MM.1S (cell line): Measurements from ENCODE around the gene ATP5F1D.
A peak's percentile ranks its signal among the peaks of the same experiment; 100 is the strongest.

Source experiments
- DNase-seq: peaks from one replicate; pipeline ENCODE4 v3.0.0-alpha.2; 2015
- H2AFZ ChIP-seq: fragments of 300-600 bp; sonication (generic); 2 replicates; pipeline ENCODE4 v1.6.0; 2016; ENCODE audit warnings: antibody characterized with exemption, low read length
- H3F3A ChIP-seq: fragments of 300-600 bp; sonication (generic); 2 replicates; pipeline ENCODE4 v1.6.1; 2016; ENCODE audit warnings: mild to moderate bottlenecking, antibody characterized with exemption, low read length, moderate library complexity, mixed read lengths; ENCODE audit not compliant: insufficient read depth
- H3K27ac ChIP-seq: fragments of 300-600 bp; sonication (generic); 2 replicates; pipeline ENCODE4 v1.5.1; 2016; ENCODE audit warnings: mild to moderate bottlenecking, low read length
- H3K27me3 ChIP-seq: fragments of 300-600 bp; sonication (generic); replicated peaks from 2 replicates; pipeline ENCODE4 v1.6.0; 2016; ENCODE audit warnings: low read length; ENCODE audit not compliant: insufficient read depth
- H3K36me3 ChIP-seq: fragments of 300-600 bp; sonication (generic); replicated peaks from 2 replicates; pipeline ENCODE4 v1.6.1; 2016; ENCODE audit warnings: mild to moderate bottlenecking, low read length, mixed read lengths; ENCODE audit not compliant: insufficient read depth
- H3K4me1 ChIP-seq: fragments of 300-600 bp; sonication (generic); 2 replicates; pipeline ENCODE4 v1.6.1; 2016; ENCODE audit warnings: low read length, mixed read lengths
- H3K4me2 ChIP-seq: fragments of 300-600 bp; sonication (generic); 2 replicates; pipeline ENCODE4 v1.6.0; 2016; ENCODE audit warnings: low read depth, low read length
- H3K4me3 ChIP-seq: fragments of 300-600 bp; sonication (generic); 2 replicates; pipeline ENCODE4 v1.5.1; 2016; ENCODE audit warnings: low read length, mixed read lengths
- H3K79me2 ChIP-seq: fragments of 300-600 bp; sonication (generic); 2 replicates; pipeline ENCODE4 v1.6.1; 2016; ENCODE audit warnings: mixed run types, low read length, mixed read lengths
- H3K9ac ChIP-seq: fragments of 300-600 bp; sonication (generic); 2 replicates; pipeline ENCODE4 v1.6.1; 2016; ENCODE audit warnings: low read length, mixed read lengths
- H3K9me2 ChIP-seq: fragments of 300-600 bp; sonication (generic); replicated peaks from 2 replicates; pipeline ENCODE4 v1.6.1; 2016; ENCODE audit warnings: mild to moderate bottlenecking, low read length, mixed read lengths; ENCODE audit not compliant: insufficient read depth
- H3K9me3 ChIP-seq: fragments of 300-600 bp; sonication (generic); replicated peaks from 2 replicates; pipeline ENCODE4 v1.6.1; 2016; ENCODE audit warnings: mild to moderate bottlenecking, low read length, mixed read lengths; ENCODE audit not compliant: insufficient read depth
- H4K20me1 ChIP-seq: fragments of 300-600 bp; sonication (generic); 2 replicates; pipeline ENCODE4 v1.6.1; 2016; ENCODE audit warnings: mild to moderate bottlenecking, low read length, moderate library complexity, mixed read lengths; ENCODE audit not compliant: insufficient read depth
- EZH2 ChIP-seq: fragments of 300-600 bp; sonication (generic); optimal IDR thresholded peaks from 2 replicates; pipeline ENCODE3; 2017; ENCODE audit warnings: low read depth, mild to moderate bottlenecking, antibody characterized with exemption, low read length, mixed read lengths
- EZH2phosphoT487 ChIP-seq: fragments of 300-600 bp; sonication (generic); IDR thresholded peaks from 2 replicates; pipeline ENCODE4 v1.6.1; 2018; ENCODE audit warnings: antibody characterized with exemption, low read length
- TF ChIP-seq, protein P1 (sequence below): fragments of 300-600 bp; sonication (generic); IDR thresholded peaks from 2 replicates; pipeline ENCODE4 v1.5.1; 2016; ENCODE audit warnings: antibody characterized with exemption, low read length, mixed read lengths

The ATP5F1D gene

DNA sequence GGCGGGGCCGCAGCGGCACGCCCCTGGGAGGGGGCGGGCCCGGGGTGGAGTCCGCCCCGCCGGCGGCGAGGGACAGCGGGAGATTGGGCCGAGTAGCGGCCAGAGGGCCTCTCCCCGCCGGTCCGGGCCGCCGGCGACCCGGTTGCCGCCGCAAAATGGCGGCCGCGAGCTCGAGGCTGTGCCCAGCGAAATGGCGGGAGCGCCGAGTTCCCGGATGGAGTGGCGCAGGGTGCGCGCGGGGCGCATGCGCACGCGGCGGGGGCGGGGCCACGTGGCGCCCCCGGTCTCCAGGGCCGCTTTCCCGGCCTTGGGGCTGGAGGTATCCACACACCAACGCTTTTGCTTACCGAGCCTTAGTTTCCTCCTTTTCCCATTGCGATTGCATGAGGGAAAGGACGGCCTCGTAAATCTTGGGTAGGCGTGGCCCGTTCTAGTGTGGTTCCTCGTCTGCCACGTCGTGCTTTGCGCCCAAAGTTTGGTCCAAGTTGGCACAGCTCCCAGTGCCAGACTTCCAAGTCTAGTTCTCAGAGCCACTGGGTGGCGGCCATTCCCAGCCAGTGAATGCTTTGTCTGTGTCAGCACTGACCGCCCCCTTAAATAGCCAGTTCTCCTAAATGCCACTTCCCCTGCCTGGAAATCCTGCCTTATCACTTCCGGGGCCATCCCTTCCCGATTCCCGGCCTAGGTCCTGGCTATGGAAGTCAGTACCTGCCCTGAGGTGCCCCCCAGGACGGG is 28.1 kb downstream of the ATP5F1D start:
- Histone ChIP-seq H3K4me3 (peak overlapping the region; percentile 92), H3F3A (peaks cover 44% of the 10 kb centered on the region), H3K4me2 (peak overlapping the region; percentile 88), H3K4me1 (peaks cover 40% of the 10 kb centered on the region), H2AFZ (no peak overlapping the region), H3K9ac (peak overlapping the region; percentile 82), H3K27ac (peak overlapping the region; percentile 67), H3K27me3 (0 out of 2 replicates have a peak, but pooled peaks cover 4% of the 10 kb centered on the region), H3K9me2 (no peaks in the 10 kb centered on the region), H3K9me3 (no peaks in the 10 kb centered on the region), H3K36me3 (peaks cover 34% of the 10 kb centered on the region), H3K79me2 (peaks cover 52% of the 10 kb centered on the region), H4K20me1 (no peaks in the 10 kb centered on the region)
- TF ChIP-seq EZH2 = no peak
- no peak for TF ChIP-seq EZH2phosphoT487
- TF ChIP-seq, protein P1, sequence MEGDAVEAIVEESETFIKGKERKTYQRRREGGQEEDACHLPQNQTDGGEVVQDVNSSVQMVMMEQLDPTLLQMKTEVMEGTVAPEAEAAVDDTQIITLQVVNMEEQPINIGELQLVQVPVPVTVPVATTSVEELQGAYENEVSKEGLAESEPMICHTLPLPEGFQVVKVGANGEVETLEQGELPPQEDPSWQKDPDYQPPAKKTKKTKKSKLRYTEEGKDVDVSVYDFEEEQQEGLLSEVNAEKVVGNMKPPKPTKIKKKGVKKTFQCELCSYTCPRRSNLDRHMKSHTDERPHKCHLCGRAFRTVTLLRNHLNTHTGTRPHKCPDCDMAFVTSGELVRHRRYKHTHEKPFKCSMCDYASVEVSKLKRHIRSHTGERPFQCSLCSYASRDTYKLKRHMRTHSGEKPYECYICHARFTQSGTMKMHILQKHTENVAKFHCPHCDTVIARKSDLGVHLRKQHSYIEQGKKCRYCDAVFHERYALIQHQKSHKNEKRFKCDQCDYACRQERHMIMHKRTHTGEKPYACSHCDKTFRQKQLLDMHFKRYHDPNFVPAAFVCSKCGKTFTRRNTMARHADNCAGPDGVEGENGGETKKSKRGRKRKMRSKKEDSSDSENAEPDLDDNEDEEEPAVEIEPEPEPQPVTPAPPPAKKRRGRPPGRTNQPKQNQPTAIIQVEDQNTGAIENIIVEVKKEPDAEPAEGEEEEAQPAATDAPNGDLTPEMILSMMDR = no peak
- peak; percentile 90 for DNase-seq

DNA sequence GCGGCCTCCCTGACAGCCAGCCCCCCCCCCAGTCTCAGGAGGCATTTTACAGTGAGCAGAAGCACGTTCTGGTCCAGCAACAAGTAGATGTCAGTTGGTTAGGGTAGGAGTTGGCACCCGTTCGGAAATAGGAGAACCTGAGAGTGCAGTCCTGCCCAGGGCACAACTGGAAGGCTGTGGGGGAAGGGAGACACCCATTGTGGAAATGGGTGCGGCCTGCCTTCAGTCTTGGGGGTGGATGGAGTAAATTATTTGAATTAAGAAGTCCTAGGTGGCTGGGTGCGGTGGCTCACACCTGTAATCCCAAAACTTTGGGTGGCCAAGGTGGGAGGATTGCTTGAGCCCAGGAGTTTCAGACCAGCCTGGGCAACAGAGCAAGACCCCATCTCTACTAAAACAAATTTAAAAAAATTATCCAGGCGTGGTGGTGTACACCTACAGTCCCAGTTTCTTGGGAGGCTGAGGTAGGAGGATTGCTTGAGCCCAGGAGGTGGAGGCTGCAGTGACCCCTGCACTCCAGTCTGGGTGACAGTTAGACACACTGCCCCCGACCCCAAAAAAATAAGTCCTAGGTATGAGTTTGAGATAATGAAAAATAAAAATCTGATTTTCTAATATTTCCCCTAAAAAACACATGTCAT is 28.8 kb downstream of the ATP5F1D start:
- H3K4me1 ChIP-seq = peaks cover 44% of the 10 kb centered on the region
- TF ChIP-seq, protein P1 = no peak
- no peak for TF ChIP-seq EZH2phosphoT487
- no peak for TF ChIP-seq EZH2
- no peak overlapping the region for H2AFZ ChIP-seq
- peaks cover 55% of the 10 kb centered on the region for H3K79me2 ChIP-seq
- H3K9me2 ChIP-seq = no peaks in the 10 kb centered on the region
- no peaks in the 10 kb centered on the region for H3K9me3 ChIP-seq
- H3K4me3 ChIP-seq = peak overlapping the region; percentile 92
- no peaks in the 10 kb centered on the region for H4K20me1 ChIP-seq
- no peak for DNase-seq
- H3K4me2 ChIP-seq = peak overlapping the region; percentile 88
- 0 out of 2 replicates have a peak, but pooled peaks cover 4% of the 10 kb centered on the region for H3K27me3 ChIP-seq
- H3F3A ChIP-seq = peaks cover 49% of the 10 kb centered on the region
- H3K36me3 ChIP-seq = peaks cover 37% of the 10 kb centered on the region
- H3K9ac ChIP-seq = peak overlapping the region; percentile 82
- H3K27ac ChIP-seq = peak overlapping the region; percentile 67; the same call in 1 of the 2 replicates

DNA sequence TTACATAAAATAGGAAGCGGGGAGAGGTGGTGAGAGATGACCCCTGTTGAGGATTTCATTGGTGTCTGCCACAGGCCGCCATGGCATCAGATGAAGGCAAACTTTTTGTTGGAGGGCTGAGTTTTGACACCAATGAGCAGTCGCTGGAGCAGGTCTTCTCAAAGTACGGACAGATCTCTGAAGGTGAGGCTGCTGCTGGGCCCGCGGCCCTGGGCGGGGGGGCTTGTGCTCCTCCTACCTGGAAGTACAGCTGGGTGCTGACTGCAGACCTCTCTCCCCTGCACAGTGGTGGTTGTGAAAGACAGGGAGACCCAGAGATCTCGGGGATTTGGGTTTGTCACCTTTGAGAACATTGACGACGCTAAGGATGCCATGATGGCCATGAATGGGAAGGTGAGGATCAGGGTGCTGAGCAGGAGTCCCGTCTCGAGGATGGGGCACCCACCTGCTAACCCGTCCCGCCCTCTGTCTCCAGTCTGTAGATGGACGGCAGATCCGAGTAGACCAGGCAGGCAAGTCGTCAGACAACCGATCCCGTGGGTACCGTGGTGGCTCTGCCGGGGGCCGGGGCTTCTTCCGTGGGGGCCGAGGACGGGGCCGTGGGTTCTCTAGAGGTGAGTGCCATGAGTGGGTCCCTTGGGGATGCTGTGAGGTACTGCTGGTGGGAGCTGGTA is 29.4 kb downstream of the ATP5F1D start:
- Histone ChIP-seq H4K20me1 (no peaks in the 10 kb centered on the region), H3K36me3 (peaks cover 37% of the 10 kb centered on the region), H3K9me3 (no peaks in the 10 kb centered on the region), H2AFZ (no peak overlapping the region), H3K4me2 (peak overlapping the region; percentile 88; the same call in 1 of the 2 replicates), H3K27ac (no peak overlapping the region), H3K4me1 (peaks cover 41% of the 10 kb centered on the region), H3K9ac (no peak overlapping the region), H3K79me2 (peaks cover 57% of the 10 kb centered on the region), H3K9me2 (no peaks in the 10 kb centered on the region), H3K4me3 (no peak overlapping the region), H3F3A (peaks cover 54% of the 10 kb centered on the region), H3K27me3 (0 out of 2 replicates have a peak, but pooled peaks cover 4% of the 10 kb centered on the region)
- no peak for DNase-seq
- TF ChIP-seq, protein P1 = no peak
- TF ChIP-seq EZH2phosphoT487 = no peak
- TF ChIP-seq EZH2 = no peak
